GM21360 (cell line): ENCODE measurements around the gene KCNQ1.

Experiments
- ATAC-seq: cut with Tn5 transposase; IDR thresholded peaks from one replicate; pipeline ENCODE4 v1.9.1; 2021; ENCODE audit warnings: mild to moderate bottlenecking, moderate library complexity; ENCODE audit not compliant: unreplicated experiment

Gene KCNQ1

GRCh38 chr11:2863276-2863618, 418.4 kb downstream of the KCNQ1 start:
- no peak for ATAC-seq

DNA sequence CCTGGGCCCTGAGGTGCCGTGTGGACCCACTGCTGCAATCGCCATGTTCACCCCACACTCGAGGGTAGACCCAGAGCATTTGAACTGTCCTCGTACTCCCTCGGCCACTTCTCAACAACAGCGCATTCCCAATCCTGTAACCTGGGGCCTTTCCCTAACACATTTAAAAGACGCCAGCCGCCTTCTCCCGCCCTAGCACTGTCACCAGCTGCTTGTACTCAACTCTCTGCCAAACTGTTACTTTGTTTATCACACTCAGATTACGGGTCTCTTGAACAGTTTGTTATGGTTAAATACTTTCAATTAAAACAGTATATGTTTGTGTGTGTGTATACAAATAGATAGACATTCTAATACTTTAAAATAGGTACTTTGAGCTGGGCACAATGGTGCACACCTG, 420.1 kb downstream of the KCNQ1 start:
- no peak for ATAC-seq

DNA sequence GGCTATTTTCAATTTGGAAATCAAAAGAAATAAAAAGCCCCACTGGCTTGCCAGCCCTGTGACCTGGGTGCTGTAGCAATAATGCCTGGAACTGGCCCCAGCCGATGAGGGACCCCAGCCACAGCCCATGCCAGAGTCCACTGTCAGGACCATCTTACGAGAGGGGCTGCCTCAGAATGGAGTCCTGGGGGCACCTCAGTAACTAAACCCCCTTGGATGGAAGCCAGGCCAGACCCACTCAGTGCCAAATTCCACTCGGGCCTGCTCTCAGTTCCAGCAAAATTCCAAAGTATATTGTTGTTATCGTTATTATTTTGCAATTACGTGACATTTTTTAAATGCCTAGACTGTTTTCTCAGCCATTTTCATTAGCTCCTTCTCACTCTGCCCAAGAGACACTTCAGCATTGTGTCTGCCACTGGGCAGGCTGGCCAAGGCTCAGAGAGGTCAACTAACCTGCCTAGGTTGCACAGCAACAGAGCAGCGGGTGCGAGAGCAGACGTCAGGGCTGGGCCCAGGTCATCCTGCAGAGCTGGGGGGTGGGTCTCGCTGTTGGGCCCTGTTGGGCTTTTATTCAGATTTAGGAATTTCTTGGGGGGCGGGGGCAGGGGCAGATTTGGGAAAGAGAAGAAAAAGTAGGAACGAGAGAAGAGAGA, 421.2 kb downstream of the KCNQ1 start:
- ATAC-seq: no peak

- no peak for ATAC-seq
Measured at GRCh38 chr11:2867142-2867541, 422.3 kb downstream of the KCNQ1 start.

GRCh38 chr11:2867722-2868505, 423.1 kb downstream of the KCNQ1 start:
- ATAC-seq: no peak

DNA sequence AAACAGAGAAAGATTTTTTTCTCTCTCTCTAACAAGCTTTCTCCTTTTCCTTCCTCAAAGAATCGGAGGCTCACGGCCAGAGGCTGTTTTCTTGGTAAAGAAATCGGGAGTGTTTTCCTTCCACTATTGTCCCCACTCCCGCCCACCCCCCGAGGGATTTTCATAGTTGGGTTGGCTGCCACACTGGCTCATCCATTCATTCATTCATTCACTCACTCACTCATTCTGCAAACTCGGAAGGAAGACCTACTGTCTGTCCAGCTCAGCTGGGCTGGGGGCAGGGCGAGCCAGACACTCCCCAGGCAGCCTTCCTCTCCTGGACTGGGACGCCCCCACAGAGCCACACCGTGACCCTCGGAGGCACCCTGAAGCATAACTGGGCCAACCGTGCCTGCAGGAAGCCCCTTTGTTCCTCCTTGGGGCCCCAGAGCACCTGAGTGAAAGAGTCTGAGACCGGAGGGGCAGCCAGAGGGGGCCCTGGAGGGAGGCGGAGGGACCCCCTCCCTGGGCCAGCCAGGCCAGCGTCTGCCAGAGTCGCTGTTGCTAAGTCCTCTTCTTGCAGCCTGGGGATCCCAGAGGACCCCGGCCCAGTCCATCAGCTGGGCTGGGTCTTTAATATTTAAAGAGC, 423.8 kb downstream of the KCNQ1 start:
- ATAC-seq: no peak

GRCh38 chr11:2869134-2869526, 424.3 kb downstream of the KCNQ1 start:
- no peak for ATAC-seq

GRCh38 chr11:2869561-2870427, 425.0 kb downstream of the KCNQ1 start:
- no peak for ATAC-seq

DNA sequence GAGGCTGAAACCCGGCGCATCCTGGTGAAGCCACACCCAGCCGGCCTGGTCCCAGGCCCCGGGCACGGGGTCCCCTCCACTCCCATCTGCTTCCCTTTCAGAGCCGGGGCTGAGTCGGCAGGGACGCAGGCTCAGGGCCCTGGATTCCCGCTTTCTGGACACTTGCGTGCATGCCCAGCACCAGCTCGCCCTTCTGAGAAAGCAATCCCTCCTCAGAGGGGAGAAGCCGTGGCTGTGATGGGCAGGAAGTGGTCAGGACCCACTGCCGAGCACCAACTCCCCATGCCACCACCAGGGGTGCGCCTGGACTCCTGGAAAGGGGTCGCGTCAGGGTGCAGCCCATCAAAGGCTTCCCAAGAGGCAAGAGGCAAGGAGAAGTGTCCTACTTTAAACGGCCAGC, 425.7 kb downstream of the KCNQ1 start:
- ATAC-seq: no peak

DNA sequence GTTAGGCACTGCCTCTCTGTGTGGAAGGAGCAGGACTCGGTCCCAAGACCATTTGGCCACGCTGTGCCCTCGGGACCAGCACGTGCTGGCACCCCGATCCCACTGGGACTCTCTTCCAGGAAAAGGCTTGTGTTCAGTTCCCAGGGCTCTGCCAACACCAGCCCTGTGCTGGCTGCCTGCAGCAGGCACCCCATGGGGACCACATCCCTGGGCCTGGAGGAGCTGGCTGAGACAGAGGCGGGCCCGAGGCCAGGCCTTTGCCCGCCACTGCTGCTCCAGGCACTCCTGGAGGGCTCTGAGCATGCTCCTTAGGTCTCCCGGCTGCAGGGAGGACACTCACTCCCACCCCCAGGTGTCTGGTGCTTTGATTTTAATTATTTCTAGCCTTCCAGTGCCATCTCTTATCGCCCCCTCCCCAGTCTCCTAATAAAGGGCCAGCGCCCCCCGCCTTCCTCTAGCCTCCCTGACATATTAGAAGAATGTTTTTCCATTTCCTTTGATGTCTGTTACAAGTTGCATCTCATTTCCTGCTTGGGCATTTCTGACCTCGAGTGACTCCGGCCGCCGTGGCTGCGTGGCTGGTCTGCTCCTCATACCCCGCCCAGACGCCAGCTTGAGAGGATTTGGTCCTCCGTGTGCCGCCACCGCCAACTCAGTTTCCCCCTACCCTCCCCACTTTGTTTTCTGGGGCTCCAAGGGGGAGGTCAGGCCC, 426.3 kb downstream of the KCNQ1 start:
- no peak for ATAC-seq

DNA sequence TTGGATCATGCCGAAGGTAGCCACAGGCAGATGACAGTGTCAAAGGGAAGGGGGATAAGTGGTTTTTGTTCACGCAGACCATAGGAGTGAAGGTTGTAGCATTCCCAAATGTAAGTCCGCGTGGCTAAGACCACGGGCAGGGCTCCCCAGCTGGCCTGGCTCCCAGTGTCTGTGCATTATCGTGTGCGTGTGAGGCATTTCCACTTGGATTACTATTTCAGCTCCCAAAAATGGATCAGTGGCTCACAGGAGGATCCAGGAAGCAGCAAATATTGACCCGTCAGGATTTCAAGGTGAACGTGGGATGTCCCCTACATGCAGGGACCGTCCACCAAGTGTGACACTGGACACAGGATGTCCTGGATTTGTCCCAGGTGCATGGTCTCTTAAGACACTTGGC, 430.2 kb downstream of the KCNQ1 start:
- no peak for ATAC-seq

- ATAC-seq: no peak
Measured at GRCh38 chr11:2877474-2877873, 432.7 kb downstream of the KCNQ1 start.

- ATAC-seq: no peak
Measured at GRCh38 chr11:2878782-2879181, 434.0 kb downstream of the KCNQ1 start.

GRCh38 chr11:2880646-2881045, 435.8 kb downstream of the KCNQ1 start:
- no peak for ATAC-seq

DNA sequence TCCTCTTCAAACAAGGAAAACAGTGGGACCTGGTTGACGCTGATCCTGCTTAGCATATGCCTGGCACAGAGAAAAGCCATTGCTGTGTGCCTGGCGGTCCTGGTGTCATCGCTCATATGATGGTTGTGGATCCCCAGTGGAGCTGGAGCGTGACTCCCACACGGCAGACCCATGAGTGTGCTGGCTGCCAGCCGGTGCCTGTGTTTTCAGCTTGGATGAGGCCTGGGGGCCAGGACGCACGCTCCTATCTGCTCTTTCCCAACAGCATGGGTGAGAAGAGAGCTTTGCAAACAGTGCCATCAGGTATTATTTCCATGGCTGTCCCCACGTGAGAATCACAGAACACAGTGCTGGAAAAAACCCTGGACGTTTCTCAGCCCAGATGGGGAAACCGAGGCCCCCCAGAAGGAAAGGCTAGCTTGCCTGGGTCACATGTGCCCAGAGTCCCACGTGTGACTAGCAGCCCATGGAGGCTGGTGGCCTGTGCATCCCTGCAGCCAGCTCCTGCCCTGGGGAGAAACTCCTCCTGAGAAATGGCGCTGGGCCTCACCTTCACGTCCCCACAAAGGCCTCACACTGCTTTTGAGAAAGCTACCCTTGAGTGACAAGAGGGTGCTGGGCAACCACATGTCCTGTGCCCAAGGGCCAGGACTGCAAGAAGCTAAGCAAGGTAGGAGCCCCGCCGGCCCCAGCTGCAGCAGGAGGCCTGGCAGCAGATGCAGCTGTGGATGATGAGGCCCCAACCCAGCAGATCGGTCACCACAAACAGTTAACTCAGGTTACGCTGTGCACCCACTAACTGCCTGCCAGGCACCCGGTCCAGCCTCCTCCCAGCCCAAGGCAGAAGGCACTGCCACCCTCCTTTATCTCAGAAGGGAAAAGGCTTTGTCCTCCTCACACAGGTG, 436.5 kb downstream of the KCNQ1 start:
- ATAC-seq: no peak

DNA sequence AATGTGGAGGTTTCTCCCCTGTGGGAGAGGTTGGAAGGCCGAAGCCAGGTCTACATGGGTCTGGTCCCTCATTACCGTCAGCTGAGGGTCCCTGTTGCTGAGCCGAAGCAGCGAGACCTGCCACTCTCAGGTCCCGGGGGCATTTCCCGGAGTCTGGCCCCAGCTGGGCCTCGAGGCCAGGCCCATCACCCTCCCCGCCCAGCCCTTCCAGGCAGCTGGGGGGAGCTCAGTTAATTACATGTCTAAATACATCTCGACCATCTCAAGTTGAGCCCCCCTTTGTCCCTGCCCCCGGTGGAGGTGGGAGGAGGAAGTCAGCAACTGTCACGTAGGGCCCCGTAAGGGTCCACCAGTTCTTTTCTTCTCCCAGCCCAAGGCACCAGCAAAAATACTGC, 437.2 kb downstream of the KCNQ1 start:
- ATAC-seq: no peak

DNA sequence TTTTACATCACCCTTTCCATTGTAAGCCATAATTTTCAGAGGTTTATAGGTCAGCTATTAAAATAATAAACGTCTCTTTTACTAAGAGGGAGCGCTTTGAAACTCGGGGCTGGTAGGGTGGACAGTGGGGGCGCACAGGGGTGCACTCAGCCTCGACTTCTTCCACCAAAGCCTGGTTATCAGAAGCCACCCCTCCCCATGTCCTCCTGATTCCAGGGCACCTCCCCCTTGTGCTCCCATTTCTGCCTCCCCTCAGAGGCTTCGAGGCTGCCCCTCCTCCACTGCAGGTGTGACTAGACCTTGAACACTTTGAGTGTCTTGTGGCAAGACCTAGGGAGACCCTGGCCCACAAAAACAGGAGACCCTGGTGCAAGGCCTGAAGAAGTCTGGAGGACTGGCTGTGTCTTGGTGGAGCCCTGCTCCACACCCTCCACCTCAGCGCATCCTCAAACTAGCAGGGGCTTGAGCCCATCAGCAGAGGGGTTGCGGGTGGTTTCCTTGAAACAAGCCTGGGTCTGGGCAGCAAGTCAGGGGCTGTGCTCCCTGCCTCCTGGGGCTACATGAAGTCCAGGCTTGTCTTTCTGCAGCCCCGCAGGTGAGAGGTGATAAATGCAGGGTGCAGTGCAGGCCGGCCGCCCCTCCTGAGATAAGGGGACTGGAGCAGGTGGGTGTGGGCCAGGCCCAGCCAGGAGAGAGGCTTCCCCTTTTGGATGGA, 437.7 kb downstream of the KCNQ1 start:
- ATAC-seq: no peak

- no peak for ATAC-seq
Measured at GRCh38 chr11:2883640-2883978, 438.8 kb downstream of the KCNQ1 start.
